SK-N-SH (cell line): ENCODE results near the gene BAHCC1.

Source experiments
- EP300 ChIP-seq, 2 experiments: IDR thresholded peaks; 2 replicates each; pipeline versions ENCODE4 v1.4.0 to v1.6.1; 2012; ENCODE audit warnings: borderline replicate concordance in 1 of 2, low read depth in 1 of 2, low read length in 1 of 2
- POLR2AphosphoS5 ChIP-seq: IDR thresholded peaks from 2 replicates; pipeline ENCODE4 v1.6.1; 2012; ENCODE audit warnings: low read depth, low read length

DNA sequence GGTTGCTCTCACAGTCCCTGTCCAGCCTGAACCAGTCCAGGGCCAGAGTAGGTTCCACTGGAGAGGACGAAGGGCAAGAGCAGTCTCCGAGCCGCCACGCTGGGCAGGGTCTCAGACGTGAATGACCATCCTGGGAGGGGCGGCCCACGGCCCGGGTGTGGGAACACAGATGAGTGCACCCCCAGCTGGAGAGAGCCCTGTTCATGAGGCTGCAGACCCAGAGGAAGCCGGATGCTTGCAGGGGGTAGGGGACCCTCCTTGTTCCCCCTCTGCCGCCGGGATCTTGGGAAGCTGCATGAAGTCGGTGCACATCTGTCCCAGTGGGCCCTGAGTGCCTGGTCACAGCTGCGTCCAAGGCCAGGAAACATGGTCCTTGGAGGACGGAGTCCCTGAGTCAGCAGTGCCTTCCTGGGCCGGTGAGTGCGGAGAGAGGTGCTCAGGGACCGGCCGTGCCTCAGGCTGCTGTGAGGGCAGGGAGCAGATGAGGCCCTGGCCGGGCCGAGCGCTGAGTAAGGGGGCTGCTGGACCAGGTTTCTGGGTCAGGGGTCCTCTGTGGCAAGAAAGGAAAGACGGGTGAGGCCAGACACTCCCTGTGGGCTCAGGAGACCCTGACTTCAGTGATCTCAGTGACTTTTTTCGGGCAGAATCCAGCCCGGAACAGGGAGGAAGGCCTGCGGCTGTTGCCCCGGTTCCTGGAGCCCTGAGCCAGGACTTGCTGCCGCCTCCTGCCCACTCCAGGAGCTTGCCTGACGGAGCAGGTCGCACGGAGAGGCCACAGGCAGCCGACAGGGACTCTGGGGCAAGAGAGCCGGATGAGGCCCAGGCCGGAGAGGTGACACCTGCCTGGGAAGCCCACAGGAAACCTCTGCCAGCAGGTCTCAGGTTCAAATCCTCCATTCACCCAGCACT is 71.6 kb downstream of the BAHCC1 start:
- TF ChIP-seq EP300 (IDR thresholded peaks at IDR 0.05; ENCODE audit: borderline replicate concordance in 1 of 2, low read depth in 1 of 2, low read length in 1 of 2), result no peak
- no peak for TF ChIP-seq POLR2AphosphoS5
